NCI-H748 (cell line): Measurements from ENCODE around the gene SUGP2.
"Not testable (repeated sequence)": the region's sequence is repeated elsewhere in the genome, so short reads cannot be mapped to it uniquely, and the experiment has no call there.

ENCODE experiments used
- DNase-seq: peaks from one replicate; lab custom pipeline; 2025; ENCODE audit not compliant: unreplicated experiment; lab: John Stamatoyannopoulos, UW

The SUGP2 gene

DNA sequence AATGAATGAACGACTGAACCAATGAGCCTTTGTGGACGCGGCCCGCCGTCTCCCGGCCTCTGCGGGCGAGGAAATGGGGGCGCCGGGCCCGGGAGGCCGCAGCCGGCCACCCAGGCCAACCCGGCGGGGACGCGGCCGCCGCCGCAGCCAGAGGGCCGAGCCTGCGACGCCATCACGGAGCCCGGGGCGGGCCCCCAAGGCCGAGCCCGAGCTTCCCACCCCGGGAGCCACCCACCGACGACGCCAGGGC lies 216 bp downstream of the SUGP2 start:
- DNase-seq: no peak

- DNase-seq: peak; percentile 83
Measured at GRCh38 chr19:19032420-19033175, 719 bp downstream of the SUGP2 start.

DNA sequence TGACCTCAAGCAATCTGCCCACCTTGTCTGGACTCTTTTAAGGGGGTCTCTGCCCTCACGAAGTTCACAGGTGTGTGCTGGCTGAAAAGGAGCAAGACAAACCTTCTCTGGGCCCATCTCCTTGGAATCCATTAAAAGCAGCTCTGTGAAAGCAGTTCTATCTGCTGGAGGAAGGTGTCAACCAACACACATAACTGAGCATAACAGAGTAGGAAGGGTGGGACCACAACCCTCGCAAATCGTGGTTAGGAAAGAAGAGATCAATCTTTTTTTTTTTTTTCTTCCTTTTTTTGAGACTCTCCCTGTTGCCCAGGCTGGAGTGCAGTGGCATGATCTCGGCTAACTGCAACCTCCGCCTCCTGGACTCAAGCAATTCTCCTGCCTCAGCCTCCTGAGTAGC lies 1.4 kb downstream of the SUGP2 start:
- no peak for DNase-seq

DNA sequence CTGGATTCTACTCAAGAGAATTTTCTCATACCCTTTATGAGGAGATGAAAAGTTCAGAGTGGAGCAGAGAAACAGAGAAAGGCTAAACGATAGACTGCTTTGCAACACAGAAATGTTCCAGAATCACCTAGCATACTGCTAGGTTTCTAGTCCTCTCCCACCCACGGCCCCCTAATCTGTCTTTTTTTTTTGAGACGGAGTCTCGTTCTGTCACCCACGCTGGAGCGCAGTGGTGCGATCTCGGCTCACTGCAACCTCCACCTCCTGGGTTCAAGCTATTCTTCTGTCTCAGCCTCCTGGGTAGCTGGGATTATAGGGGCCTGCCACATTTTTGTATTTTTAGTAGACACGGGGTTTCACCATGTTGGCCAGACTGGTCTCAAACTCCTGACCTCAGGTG lies 4.8 kb downstream of the SUGP2 start:
- DNase-seq: no peak

DNA sequence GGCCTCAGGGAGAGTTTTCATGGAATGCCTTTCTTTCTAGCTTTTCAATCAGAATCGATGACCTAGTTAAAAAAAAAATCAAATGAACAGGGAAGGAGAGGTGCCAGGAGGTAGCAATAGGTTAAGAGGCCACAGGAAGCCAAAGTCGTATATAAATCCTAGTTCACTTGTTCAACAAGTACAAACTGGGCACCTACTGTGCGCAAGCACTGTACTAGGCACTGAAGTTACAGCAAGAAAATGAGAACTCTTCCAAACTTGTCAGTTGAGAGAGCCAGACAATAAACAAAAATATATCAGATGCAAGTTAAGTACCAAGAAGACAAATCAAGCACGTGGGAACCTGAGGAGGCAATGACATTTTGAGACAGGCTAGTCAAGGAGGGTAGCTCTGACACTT lies 6.1 kb downstream of the SUGP2 start:
- no peak for DNase-seq

GRCh38 chr19:19026299-19026971 lies 6.9 kb downstream of the SUGP2 start:
- DNase-seq: no peak

GRCh38 chr19:19025861-19026260 lies 7.5 kb downstream of the SUGP2 start:
- no peak for DNase-seq

- not testable (repeated sequence) for DNase-seq
Measured at GRCh38 chr19:19023376-19023775, 9.9 kb downstream of the SUGP2 start.

DNA sequence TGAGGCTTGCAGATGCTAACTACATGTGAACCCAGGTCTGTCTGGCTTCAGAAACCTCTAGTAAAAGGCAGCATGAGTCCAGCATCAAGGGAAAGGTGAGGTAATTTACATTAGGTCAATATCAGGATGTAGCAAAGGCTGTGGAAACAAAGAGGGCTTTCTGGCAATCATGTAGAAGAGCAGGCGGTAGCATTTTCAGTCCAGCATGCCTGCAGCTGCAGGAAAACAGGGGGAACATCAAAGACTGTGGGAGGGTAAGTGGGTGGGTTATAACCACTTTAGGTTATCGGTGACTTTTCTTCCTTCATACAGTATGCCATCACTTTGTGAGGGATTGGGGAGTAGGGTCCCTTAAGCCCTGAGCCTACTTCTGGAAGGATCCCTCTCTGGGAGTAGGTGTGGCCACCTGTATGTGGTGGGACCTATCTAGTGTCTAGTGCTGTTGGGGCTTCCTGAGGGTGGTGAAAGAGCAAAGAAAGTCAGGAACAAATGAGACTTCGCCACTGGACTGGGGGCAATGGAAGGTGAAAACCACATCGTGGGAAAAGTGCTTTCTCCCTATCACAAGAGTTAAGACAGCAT lies 10.8 kb downstream of the SUGP2 start:
- no peak for DNase-seq

DNA sequence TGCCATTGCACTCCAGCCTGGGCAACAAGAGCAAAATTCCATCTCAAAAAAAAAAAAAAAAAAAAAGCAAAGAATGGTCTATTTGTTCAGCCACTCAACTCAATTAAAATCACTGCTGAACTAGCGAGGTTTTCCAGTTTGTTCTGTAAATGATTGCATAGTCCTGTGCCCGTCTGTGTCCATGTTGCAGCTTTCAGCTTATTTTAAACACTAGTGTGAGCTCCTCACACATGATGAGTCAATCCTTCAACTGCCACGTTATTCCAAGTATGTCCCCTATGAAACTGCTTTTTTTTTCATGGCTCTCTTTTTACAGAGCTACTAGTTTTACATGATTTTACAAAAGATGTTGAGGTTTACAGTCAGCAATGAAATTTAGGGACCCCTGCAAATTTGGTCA lies 12.2 kb downstream of the SUGP2 start:
- no peak for DNase-seq

- DNase-seq: no peak
Measured at GRCh38 chr19:19010551-19010950, 22.8 kb downstream of the SUGP2 start.

GRCh38 chr19:19009951-19010350 lies 23.4 kb downstream of the SUGP2 start:
- no peak for DNase-seq

DNA sequence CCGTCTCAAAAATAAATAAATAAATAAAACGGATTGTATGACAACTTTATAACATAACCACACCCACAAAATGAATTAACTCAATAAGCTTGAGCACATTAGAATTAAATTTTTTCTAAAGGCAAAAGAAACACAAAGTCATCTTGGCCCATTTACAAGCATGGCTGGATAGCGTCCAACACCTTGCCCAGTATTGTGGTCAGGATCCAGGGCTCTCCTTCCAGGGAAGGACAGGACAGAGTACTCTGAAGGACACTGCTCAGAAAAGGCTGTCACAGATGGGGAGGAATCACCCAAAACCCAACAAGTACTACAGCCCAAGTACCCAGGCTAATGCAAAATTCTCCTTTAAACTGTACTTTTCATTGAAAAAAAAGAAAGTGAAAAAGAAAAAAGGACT lies 27.1 kb downstream of the SUGP2 start:
- DNase-seq: no peak

GRCh38 chr19:19004144-19004543 lies 29.2 kb downstream of the SUGP2 start:
- peak; percentile 4 for DNase-seq

DNA sequence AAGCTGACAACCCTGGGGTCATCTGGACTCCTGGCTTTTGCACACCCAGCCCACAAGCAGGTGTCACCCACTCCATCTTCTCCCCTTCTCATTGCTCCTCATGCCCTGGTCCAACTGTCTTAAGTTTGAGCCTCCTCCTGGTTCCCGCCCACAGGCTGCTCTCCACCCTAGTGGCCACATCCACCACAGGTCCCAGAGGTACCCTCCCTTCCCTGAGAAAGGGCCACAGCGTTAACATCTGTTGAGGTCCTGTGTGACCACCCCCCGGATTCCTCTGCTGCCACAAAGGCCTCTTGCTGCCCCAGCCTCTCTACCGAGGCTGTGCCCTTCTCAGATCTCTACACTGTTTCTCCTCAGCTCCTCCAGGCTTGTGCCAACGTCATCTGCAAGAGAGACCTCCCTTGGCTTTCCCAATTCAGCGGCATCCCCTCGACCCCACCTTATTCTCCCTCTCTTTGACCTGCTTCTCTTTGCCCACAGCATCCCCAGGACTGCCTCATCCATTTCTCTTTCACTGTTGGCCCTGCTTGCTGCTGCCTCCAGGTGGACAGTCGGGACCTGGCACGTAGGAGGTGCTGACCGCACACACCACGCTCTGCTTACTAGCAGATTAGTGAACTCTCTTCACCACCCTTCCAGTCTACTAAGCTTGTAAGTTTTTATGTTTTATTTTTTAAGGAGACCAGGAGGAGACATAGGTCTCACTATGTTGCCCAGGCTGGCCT lies 33.3 kb downstream of the SUGP2 start:
- no peak for DNase-seq

DNA sequence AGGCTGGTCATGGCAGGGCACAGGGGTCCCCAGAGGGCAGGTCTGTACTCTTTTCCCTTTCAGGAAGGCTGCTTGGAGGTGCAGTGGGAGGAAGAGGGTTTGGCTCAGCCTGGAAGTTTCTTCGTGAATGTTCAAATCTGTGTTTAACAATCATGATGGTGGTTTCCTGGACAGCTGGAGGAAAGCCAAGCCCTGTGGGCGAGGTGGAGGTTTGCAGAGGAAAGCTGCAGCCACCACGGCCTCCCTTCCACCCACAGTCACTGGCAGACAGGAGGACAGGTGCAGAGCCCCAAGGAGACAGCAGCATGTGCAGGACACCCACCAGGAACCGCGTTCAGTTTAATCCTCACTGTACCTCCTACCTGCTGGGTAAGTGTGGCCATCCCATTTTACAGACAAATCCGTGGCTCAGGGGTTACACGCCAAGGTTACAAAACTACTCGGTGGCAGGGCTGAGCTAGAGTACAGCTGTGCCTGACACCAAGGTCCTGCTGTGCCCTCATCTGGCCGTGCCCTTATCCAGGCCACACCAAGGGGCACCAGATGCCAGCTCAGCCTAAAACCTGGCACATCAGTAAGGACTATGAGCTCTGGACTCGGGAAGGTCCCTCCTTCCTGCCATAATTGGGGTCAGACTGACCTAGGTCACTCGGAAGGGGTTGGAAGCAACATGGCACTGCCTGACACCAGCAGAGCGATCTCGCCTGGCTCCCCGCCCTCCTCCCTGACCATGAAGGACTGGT lies 34.1 kb downstream of the SUGP2 start:
- DNase-seq: no peak

GRCh38 chr19:18998276-18998675 lies 35.0 kb downstream of the SUGP2 start:
- no peak for DNase-seq

DNA sequence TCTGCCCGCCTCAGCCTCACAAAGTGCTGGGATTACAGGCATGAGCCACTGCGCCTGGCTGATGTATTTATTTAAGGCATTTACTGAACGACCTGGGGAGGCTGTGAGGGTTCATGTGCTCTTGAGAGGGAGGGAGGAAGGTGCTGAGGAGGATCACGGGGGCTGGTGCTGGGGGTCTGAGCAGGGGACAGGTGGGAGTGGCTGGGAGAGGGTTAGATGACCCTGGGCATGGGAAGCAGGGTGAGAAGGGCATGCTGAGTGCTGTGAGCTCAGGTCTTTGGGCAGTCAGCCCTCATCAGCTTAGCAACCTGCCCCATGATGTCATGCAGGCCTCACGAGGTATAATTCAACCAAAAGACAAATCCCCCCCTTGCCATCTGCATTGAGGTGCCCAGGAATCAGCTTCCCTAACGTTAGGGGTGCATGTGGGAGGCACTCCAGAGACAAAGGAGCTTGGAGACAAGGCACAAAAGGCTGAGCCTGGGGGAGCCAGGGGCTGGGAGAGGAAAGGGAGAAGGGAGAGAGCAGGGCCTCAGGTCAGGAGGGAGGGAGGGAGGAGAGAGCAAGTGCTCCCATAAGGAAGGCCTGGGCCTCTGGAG lies 36.4 kb downstream of the SUGP2 start:
- no peak for DNase-seq

- DNase-seq: no peak
Measured at GRCh38 chr19:18996351-18996750, 37.0 kb downstream of the SUGP2 start.

GRCh38 chr19:18995804-18996241 lies 37.5 kb downstream of the SUGP2 start:
- peak; percentile 4 for DNase-seq

DNA sequence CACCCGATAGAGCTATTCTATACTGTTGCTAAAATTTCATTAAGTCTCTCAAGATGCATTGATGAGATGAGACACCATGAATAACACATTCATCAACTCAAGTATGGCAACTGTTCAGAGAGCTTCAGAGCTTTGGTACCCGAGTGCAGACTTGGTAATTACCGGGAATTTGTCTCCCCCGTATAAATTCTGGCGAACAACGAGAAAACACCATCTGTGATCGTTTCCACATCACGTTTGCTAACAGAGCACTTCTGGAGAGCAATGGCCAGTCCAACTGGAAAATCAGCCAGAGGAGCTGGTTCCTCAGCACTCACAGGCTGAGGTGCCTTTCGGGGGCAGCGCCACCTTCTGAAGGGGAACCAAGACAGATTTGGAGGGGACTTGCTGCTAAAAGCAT lies 40.2 kb downstream of the SUGP2 start:
- no peak for DNase-seq
